ENCODE measurements around the gene DNAAF8.

Gene DNAAF8

GRCh38 chr16:4695473-4696171, 38.7 kb upstream of the DNAAF8 start:
- no peak for DNase-seq

GRCh38 chr16:4696172-4696904, 38.0 kb upstream of the DNAAF8 start:
- no peak for DNase-seq

GRCh38 chr16:4696905-4697847, 37.2 kb upstream of the DNAAF8 start:
- no peak for DNase-seq

GRCh38 chr16:4697848-4698291, 36.5 kb upstream of the DNAAF8 start:
- DNase-seq = no peak

- DNase-seq = no peak
Observed at GRCh38 chr16:4698321-4699045, 35.9 kb upstream of the DNAAF8 start.

- no peak for DNase-seq
Observed at GRCh38 chr16:4699046-4699556, 35.2 kb upstream of the DNAAF8 start.

GRCh38 chr16:4700380-4700996, 33.8 kb upstream of the DNAAF8 start:
- peak; percentile 29 for DNase-seq

- DNase-seq = no peak
Observed at GRCh38 chr16:4700997-4701743, 33.2 kb upstream of the DNAAF8 start.

GRCh38 chr16:4701791-4702465, 32.4 kb upstream of the DNAAF8 start:
- DNase-seq = no peak

- no peak for DNase-seq
Observed at GRCh38 chr16:4702466-4702808, 31.9 kb upstream of the DNAAF8 start.

- DNase-seq = no peak
Observed at GRCh38 chr16:4703906-4704305, 30.4 kb upstream of the DNAAF8 start.

- DNase-seq = no peak
Observed at GRCh38 chr16:4704491-4704890, 29.8 kb upstream of the DNAAF8 start.

GRCh38 chr16:4704913-4705312, 29.4 kb upstream of the DNAAF8 start:
- no peak for DNase-seq

GRCh38 chr16:4706871-4707270, 27.5 kb upstream of the DNAAF8 start:
- no peak for DNase-seq

GRCh38 chr16:4709481-4709880, 24.9 kb upstream of the DNAAF8 start:
- no peak for DNase-seq

- DNase-seq = no peak
Observed at GRCh38 chr16:4713663-4714501, 20.5 kb upstream of the DNAAF8 start.

- DNase-seq = no peak
Observed at GRCh38 chr16:4714996-4715395, 19.3 kb upstream of the DNAAF8 start.

- DNase-seq = no peak
Observed at GRCh38 chr16:4718466-4718865, 15.9 kb upstream of the DNAAF8 start.

- no peak for DNase-seq
Observed at GRCh38 chr16:4723071-4723767, 11.1 kb upstream of the DNAAF8 start.

Measured in CD4-positive, alpha-beta T cell treated with Interleukin-21 for 1 hour (primary cell).